BJ (cell line): ENCODE measurements around the gene EXOC6B. TPM values are rescaled to one million over a fixed set of nuclear protein-coding genes. Genes with fewer than 3 reads are reported as not detected.

Experiments
- CTCF ChIA-PET: fragments of 350-600 bp; formaldehyde crosslinking; extraction: SDS; loops from one replicate; lab custom pipeline; 2021; ENCODE audit warnings: antibody characterized with exemption, inconsistent platforms; lab: Yijun Ruan, JAX
- POLR2A ChIA-PET: fragments of 300-600 bp; sonication (Branson Sonifier 250); formaldehyde crosslinking; extraction: SDS; loops from one replicate; lab custom pipeline; 2021; ENCODE audit warnings: antibody characterized with exemption; lab: Charles Lee
- DNase-seq: peaks from one replicate; pipeline ENCODE4 v3.0.0-alpha.2; 2011; ENCODE audit warnings: low read depth
- H3K27me3 ChIP-seq: 2 replicates; pipeline ENCODE4 v1.6.0; 2011; ENCODE audit warnings: low read length; ENCODE audit not compliant: control insufficient read depth, insufficient read depth
- H3K36me3 ChIP-seq: 2 replicates; pipeline ENCODE4 v1.5.1; 2011; ENCODE audit warnings: low read length; ENCODE audit not compliant: control insufficient read depth, insufficient read depth
- H3K4me3 ChIP-seq: 2 replicates; pipeline ENCODE4 v1.5.1; 2011; ENCODE audit warnings: low read depth, mild to moderate bottlenecking, control low read depth, low read length
- CTCF ChIP-seq: IDR thresholded peaks from 2 replicates; pipeline ENCODE4 v1.5.1; 2011; ENCODE audit warnings: low read depth, mild to moderate bottlenecking, control low read depth, inconsistent platforms, low read length, moderate library complexity; ENCODE audit not compliant: insufficient read depth
- polyA plus RNA-seq: library from polyadenylated mRNA; depleted of rRNA; stranded (reverse); fragments of >200 nt; gene quantifications from 2 replicates; pipeline ENCODE4 v1.2.3, GENCODE V29; 2011

Gene EXOC6B
- polyA plus RNA-seq, 1 experiment, result 15.5 TPM

- H3K27me3 ChIP-seq, result peaks cover 56% of the 10 kb centered on the region
Measured at GRCh38 chr2:72146347-72147302, 679.2 kb downstream of the EXOC6B start.

GRCh38 chr2:72145658-72146329 lies 680.0 kb downstream of the EXOC6B start:
- H3K27me3 ChIP-seq, result peaks cover 54% of the 10 kb centered on the region
- ChIA-PET POLR2A (no interaction called here), CTCF (no interaction called here)
- no peaks in the 10 kb centered on the region for H3K36me3 ChIP-seq
- no peak for TF ChIP-seq CTCF
- 0 out of 2 replicates have a peak overlapping the region, but pooled peaks have one; percentile 6 for H3K4me3 ChIP-seq
- no peak for DNase-seq

More at GRCh38 chr2:72146347-72147302, 679.2 kb downstream of the EXOC6B start:
- DNase-seq, result no peak
- ChIA-PET POLR2A (no interaction called here), CTCF (interaction anchor here (10.2 kb wide), 1 partner anchor 598 kb away, joined by 150 read pairs; no protein-coding TSS in a partner anchor)
- H3K36me3 ChIP-seq, result no peaks in the 10 kb centered on the region
- TF ChIP-seq CTCF, result no peak
- peak overlapping the region; percentile 18; the same call in 1 of the 2 replicates for H3K4me3 ChIP-seq

- TF ChIP-seq CTCF, result no peak
- ChIA-PET CTCF (interaction anchor here (0.6 kb wide), 1 partner anchor 688 kb away, joined by 3 read pairs; no protein-coding TSS in a partner anchor), POLR2A (no interaction called here)
- DNase-seq, result no peak
- Histone ChIP-seq H3K4me3 (peak overlapping the region; percentile 18; the same call in 1 of the 2 replicates), H3K36me3 (no peaks in the 10 kb centered on the region), H3K27me3 (peaks cover 51% of the 10 kb centered on the region)
Measured at GRCh38 chr2:72145289-72145657, 680.6 kb downstream of the EXOC6B start.

- CTCF ChIA-PET, result interaction anchor here (0.6 kb wide), 1 partner anchor 687 kb away, joined by 3 read pairs; no protein-coding TSS in a partner anchor
- H3K36me3 ChIP-seq, result no peaks in the 10 kb centered on the region
- TF ChIP-seq CTCF, result no peak
- no peak for DNase-seq
- peak overlapping the region; percentile 9 for H3K4me3 ChIP-seq
- H3K27me3 ChIP-seq, result peaks cover 48% of the 10 kb centered on the region
- POLR2A ChIA-PET, result no interaction called here
Measured at GRCh38 chr2:72144632-72145288, 681.1 kb downstream of the EXOC6B start.
